Measurements from ENCODE around the gene DNAJC10.

GRCh38 chr2:182818925-182819324 is 102.9 kb downstream of the DNAJC10 start:
- TF ChIP-seq MYC (IDR thresholded peaks at IDR 0.05; ENCODE audit: low read depth, low read length) (no peak), POLR2A (IDR thresholded peaks at IDR 0.05; ENCODE audit: extremely low read depth, insufficient read length) (no peak), CTCF (IDR thresholded peaks at IDR 0.05; ENCODE audit: low read depth, low read length) (no peak)
